ENCODE measurements around the gene CEP41.

DNA sequence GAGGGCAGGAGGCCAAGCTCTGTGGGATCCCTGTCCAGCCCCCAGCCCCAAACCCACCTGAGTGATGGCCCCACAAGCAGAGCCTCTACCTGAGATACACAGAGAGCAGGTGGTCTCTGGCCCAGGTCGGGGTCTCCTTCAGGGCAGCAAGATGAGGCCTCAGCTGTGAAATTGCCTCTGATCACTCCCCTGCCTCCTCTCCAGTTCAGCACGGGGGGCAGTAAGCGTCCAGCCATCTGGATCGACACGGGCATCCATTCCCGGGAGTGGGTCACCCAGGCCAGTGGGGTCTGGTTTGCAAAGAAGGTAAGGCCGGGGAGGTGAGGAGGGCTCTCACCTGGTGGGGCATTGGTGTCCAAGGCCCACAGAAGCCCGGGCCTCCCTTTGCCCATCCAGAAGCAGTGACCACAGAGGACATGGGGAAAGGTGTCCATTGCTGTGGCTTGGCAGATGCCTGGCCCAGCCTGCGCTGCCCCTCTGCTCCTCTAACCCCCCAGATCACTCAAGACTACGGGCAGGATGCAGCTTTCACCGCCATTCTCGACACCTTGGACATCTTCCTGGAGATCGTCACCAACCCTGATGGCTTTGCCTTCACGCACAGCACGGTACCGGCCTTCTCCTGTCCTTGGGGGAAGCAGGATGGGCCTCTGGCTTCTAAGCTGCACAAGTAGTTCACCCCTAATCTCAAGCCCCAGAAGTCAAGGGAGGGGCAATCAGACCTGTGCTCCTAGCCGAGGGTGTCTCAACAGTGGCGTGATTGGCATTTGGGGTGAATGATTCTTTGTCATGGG lies 57.4 kb downstream of the CEP41 start:
- TF ChIP-seq CTCF (IDR thresholded peaks at IDR 0.05; ENCODE audit: low read length): no peak
- TF ChIP-seq EZH2 (IDR thresholded peaks at IDR 0.05; ENCODE audit: borderline replicate concordance, low read length): no peak

All from OCI-LY1 (cell line).